Activated CD4-positive, alpha-beta T cell treated with anti-CD3 and anti-CD28 coated beads for 24 hours (primary cell): ENCODE measurements around the gene ANXA6.

Experiments used
- DNase-seq, 2 donors: peaks; one replicate each; pipeline ENCODE4 v3.0.0-alpha.2; 2020; ENCODE audit warnings: low read depth in 2 of 2

Gene ANXA6

GRCh38 chr5:151130235-151130921 lies 27.2 kb downstream of the ANXA6 start:
- no peak for DNase-seq

- no peak for DNase-seq
These were observed 28.8 kb downstream of the ANXA6 start for GRCh38 chr5:151128817-151129216.

GRCh38 chr5:151127926-151128325 lies 29.7 kb downstream of the ANXA6 start:
- DNase-seq, result no peak

GRCh38 chr5:151126199-151126645 lies 31.4 kb downstream of the ANXA6 start:
- peak; percentile 47 to 58 for DNase-seq

GRCh38 chr5:151125421-151125820 lies 32.2 kb downstream of the ANXA6 start:
- no peak for DNase-seq

- peak in 1 of 2 donors; percentile 41 for DNase-seq
These were observed 33.5 kb downstream of the ANXA6 start for GRCh38 chr5:151123897-151124751.

GRCh38 chr5:151122828-151123227 lies 34.8 kb downstream of the ANXA6 start:
- DNase-seq, result no peak

- no peak for DNase-seq
These were observed 35.9 kb downstream of the ANXA6 start for GRCh38 chr5:151121665-151122064.

- no peak for DNase-seq
These were observed 36.5 kb downstream of the ANXA6 start for GRCh38 chr5:151121095-151121494.

- DNase-seq, result no peak
These were observed 38.5 kb downstream of the ANXA6 start for GRCh38 chr5:151118913-151119575.

GRCh38 chr5:151115272-151115905 lies 42.2 kb downstream of the ANXA6 start:
- DNase-seq, result peak; percentile 67 to 70

- DNase-seq, result no peak
These were observed 43.9 kb downstream of the ANXA6 start for GRCh38 chr5:151113651-151114050.

GRCh38 chr5:151110992-151111391 lies 46.6 kb downstream of the ANXA6 start:
- DNase-seq, result no peak

GRCh38 chr5:151110122-151110681 lies 47.4 kb downstream of the ANXA6 start:
- no peak for DNase-seq

- DNase-seq, result no peak
These were observed 49.0 kb downstream of the ANXA6 start for GRCh38 chr5:151108566-151108965.

GRCh38 chr5:151107738-151108520 lies 49.6 kb downstream of the ANXA6 start:
- no peak for DNase-seq

- no peak for DNase-seq
These were observed 50.5 kb downstream of the ANXA6 start for GRCh38 chr5:151107084-151107483.

- DNase-seq, result no peak
These were observed 51.1 kb downstream of the ANXA6 start for GRCh38 chr5:151106509-151106908.

- DNase-seq, result no peak
These were observed 51.5 kb downstream of the ANXA6 start for GRCh38 chr5:151106043-151106442.

- DNase-seq, result no peak
These were observed 52.0 kb downstream of the ANXA6 start for GRCh38 chr5:151105561-151105960.

GRCh38 chr5:151104795-151105194 lies 52.8 kb downstream of the ANXA6 start:
- no peak for DNase-seq
